GM12801 (cell line): Measurements from ENCODE around the gene CEBPG.

ENCODE experiments used
- CTCF ChIP-seq: IDR thresholded peaks from one replicate; pipeline ENCODE4 v1.5.1; 2011; ENCODE audit warnings: control low read depth; ENCODE audit not compliant: insufficient read length; ENCODE audit errors: extremely low read depth

CEBPG gene

GRCh38 chr19:33408538-33409434 lies 35.3 kb downstream of the CEBPG start:
- TF ChIP-seq CTCF = no peak

- TF ChIP-seq CTCF = no peak
Observed at GRCh38 chr19:33409906-33410685, 36.6 kb downstream of the CEBPG start.

- no peak for TF ChIP-seq CTCF
Observed at GRCh38 chr19:33410915-33411401, 37.4 kb downstream of the CEBPG start.

- no peak for TF ChIP-seq CTCF
Observed at GRCh38 chr19:33411621-33412180, 38.2 kb downstream of the CEBPG start.

- no peak for TF ChIP-seq CTCF
Observed at GRCh38 chr19:33412601-33413425, 39.3 kb downstream of the CEBPG start.

- TF ChIP-seq CTCF = no peak
Observed at GRCh38 chr19:33413426-33413725, 39.9 kb downstream of the CEBPG start.
